Astrocyte (in vitro differentiated cells and primary cell): ENCODE results near the gene ASB4.

Source experiments
- CTCF ChIP-seq: IDR thresholded peaks from 2 replicates; pipeline ENCODE4 v1.5.1; 2011; ENCODE audit warnings: low read depth, mild to moderate bottlenecking, inconsistent platforms, low read length, moderate library complexity; ENCODE audit not compliant: insufficient read depth
- EZH2 ChIP-seq: IDR thresholded peaks from 2 replicates; pipeline ENCODE4 v1.6.1; 2012; ENCODE audit warnings: mild to moderate bottlenecking, low read length, inconsistent platforms; ENCODE audit not compliant: insufficient read depth

GRCh38 chr7:95454438-95455045 is 31.2 kb upstream of the ASB4 start:
- TF ChIP-seq CTCF (no peak), EZH2 (no peak)
